Measurements from ENCODE around the gene SFXN2.
"Not testable (repeated sequence)": the region's sequence is repeated elsewhere in the genome, so short reads cannot be mapped to it uniquely, and the experiment has no call there.

Gene SFXN2

GRCh38 chr10:102753718-102754117 is 39.3 kb downstream of the SFXN2 start:
- DNase-seq (ENCODE audit: extremely low spot score) = no peak
- ChIA-PET CTCF (interaction anchor here (1.0 to 4.6 kb wide), 14 partner anchors 11 to 147 kb away, joined by 3 to 41 read pairs (median 5); partner anchors contain the start of gene WBP1L), POLR2A (no interaction called here)
- no peak for TF ChIP-seq CTCF (IDR thresholded peaks at IDR 0.05; ENCODE audit: control extremely low read depth, extremely low read depth, low read depth, missing control alignments)

DNA sequence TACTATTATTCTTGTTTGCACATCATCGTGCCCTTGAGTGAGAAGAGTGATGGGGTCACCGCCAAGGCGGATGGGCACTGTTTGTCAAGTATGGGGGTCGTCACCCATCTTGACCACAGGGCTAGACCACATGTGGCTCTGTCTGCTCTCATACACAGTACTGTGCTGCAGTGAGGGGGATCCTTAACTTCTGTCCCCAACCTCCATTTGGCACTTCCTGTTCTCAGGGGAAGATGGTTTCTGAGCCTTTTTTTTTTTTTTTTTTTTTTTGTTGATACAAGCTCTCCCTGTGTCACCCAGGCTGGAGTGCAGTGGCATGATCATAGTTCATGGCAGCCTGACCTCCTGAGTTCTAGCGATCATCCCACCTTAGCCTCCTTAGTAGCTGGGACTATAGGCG is 42.9 kb downstream of the SFXN2 start:
- no peak for DNase-seq (ENCODE audit: extremely low spot score)
- no peak for TF ChIP-seq CTCF (IDR thresholded peaks at IDR 0.05; ENCODE audit: control extremely low read depth, extremely low read depth, low read depth, missing control alignments)
- CTCF ChIA-PET = interaction anchor here (1.3 kb wide), 2 partner anchors 9 to 77 kb away, joined by 3 to 5 read pairs; no protein-coding TSS in a partner anchor
- POLR2A ChIA-PET = no interaction called here

DNA sequence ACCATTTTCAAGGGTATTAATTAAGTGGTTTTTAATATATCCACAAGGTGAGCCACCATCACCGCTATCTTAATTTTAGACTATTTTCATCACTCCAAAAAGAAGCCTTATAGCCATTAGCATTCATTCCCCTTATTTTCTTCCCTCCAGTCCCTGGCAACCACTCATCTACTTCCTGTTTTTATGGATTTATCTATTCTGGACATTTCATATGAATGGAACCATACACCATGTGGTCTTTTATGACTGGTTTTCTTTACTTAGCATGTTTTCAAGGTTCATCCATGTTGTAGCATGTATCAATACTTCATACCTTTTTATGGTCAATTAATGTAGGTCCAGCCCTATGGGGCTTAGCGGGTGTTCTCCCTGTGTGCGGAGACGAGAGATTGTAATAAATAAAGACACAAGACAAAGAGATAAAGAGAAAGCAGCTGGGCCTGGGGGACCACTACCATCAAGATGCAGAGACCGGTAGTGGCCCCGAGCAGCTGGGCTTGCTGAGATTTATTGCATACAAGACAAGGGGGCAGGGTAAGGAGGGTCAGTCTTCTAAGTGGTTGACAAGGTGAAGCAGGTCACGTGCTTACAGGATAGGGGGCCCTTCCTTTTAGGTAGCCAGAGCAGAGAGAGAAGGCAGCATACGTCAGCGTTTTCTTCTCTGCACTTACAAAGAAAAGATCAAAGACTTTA is 44.0 kb downstream of the SFXN2 start:
- POLR2A ChIA-PET = no interaction called here
- CTCF ChIA-PET = no interaction called here
- no peak for TF ChIP-seq CTCF (IDR thresholded peaks at IDR 0.05; ENCODE audit: control extremely low read depth, extremely low read depth, low read depth, missing control alignments)
- DNase-seq (ENCODE audit: extremely low spot score) = no peak

DNA sequence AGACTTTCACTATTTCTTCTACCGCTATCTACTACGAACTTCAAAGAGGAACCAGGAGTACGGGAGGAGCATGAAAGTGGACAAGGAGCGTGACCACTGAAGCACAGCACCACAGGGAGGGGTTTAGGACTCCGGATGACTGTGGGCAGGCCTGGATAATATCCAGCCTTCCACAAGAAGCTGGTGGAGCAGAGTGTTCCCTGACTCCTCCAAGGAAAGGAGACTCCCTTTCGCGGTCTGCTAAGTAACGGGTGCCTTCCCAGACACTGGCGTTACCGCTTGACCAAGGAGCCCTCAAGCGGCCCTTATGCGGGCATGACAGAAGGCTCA is 44.5 kb downstream of the SFXN2 start:
- DNase-seq (ENCODE audit: extremely low spot score); POLR2A ChIA-PET; CTCF ChIA-PET: not testable (repeated sequence)

GRCh38 chr10:102759497-102760210 is 45.2 kb downstream of the SFXN2 start:
- TF ChIP-seq CTCF (IDR thresholded peaks at IDR 0.05; ENCODE audit: control extremely low read depth, extremely low read depth, low read depth, missing control alignments) = no peak
- ChIA-PET POLR2A (no interaction called here), CTCF (interaction anchor here (0.8 kb wide), 1 partner anchor 40 kb away, joined by 3 read pairs; no protein-coding TSS in a partner anchor)
- no peak for DNase-seq (ENCODE audit: extremely low spot score)

DNA sequence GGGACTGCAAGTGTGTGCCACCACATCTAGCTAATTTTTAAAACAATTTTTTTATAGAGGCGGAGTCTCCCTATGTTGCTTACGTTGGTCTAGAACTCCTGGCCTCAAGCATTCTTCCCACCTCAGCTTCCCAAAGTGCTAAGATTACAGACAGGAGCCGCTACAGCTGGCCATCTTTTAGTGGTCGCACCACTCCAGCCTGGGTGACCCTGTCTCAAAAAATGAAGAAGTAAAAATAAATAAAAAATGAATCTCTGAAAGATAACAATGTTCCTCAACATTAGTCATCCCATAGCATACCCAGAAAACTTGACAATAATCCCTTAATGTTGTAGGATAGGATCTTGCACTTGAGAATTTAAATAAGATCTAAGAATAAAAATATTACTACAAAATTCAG is 47.5 kb downstream of the SFXN2 start:
- no peak for TF ChIP-seq CTCF (IDR thresholded peaks at IDR 0.05; ENCODE audit: control extremely low read depth, extremely low read depth, low read depth, missing control alignments)
- POLR2A ChIA-PET = no interaction called here
- CTCF ChIA-PET = interaction anchor here (6.1 kb wide), 1 partner anchor 9 kb away, joined by 41 read pairs; no protein-coding TSS in a partner anchor
- no peak for DNase-seq (ENCODE audit: extremely low spot score)

GRCh38 chr10:102762401-102763015 is 48.1 kb downstream of the SFXN2 start:
- TF ChIP-seq CTCF (IDR thresholded peaks at IDR 0.05; ENCODE audit: control extremely low read depth, extremely low read depth, low read depth, missing control alignments) = no peak
- ChIA-PET POLR2A (no interaction called here), CTCF (interaction anchor here (1.5 to 6.1 kb wide), 2 partner anchors 10 to 25 kb away, joined by 3 to 41 read pairs; no protein-coding TSS in a partner anchor)
- no peak for DNase-seq (ENCODE audit: extremely low spot score)
